ENCODE measurements around the gene ZNF599.

The ZNF599 gene

GRCh38 chr19:34711890-34712289, 61.1 kb downstream of the ZNF599 start:
- TF ChIP-seq CTCF (IDR thresholded peaks at IDR 0.05; ENCODE audit: control insufficient read depth, extremely low read depth, insufficient read depth), result no peak
- DNase-seq (ENCODE audit: low read depth), result no peak
- H3K4me3 ChIP-seq (ENCODE audit: low read depth, low read length), result no peak overlapping the region

All from LNCaP clone FGC (cell line).